GM12892 (cell line): Measurements from ENCODE around the gene UBE4B.
"Not testable (repeated sequence)": the region's sequence is repeated elsewhere in the genome, so short reads cannot be mapped to it uniquely, and the experiment has no call there.

Experiments used
- DNase-seq: peaks from one replicate; pipeline ENCODE4 v3.0.0; 2011; ENCODE audit not compliant: insufficient read length
- FAIRE-seq: peaks from 2 replicates; lab custom pipeline; 2011; peaks lifted over from hg19 to GRCh38; lab: Jason Lieb, UNC
- POLR2A ChIP-seq: IDR thresholded peaks from 2 replicates; pipeline ENCODE4 v1.6.1; 2011; ENCODE audit warnings: low read depth, low read length, control low read depth
- POLR2AphosphoS5 ChIP-seq: IDR thresholded peaks from 2 replicates; pipeline ENCODE4 v1.6.1; 2011; ENCODE audit warnings: low read depth, low read length, control low read depth
- TAF1 ChIP-seq: IDR thresholded peaks from 2 replicates; pipeline ENCODE4 v1.6.1; 2011; ENCODE audit warnings: low read depth, mild to moderate bottlenecking, control low read depth, low read length, borderline replicate concordance

UBE4B gene

DNA sequence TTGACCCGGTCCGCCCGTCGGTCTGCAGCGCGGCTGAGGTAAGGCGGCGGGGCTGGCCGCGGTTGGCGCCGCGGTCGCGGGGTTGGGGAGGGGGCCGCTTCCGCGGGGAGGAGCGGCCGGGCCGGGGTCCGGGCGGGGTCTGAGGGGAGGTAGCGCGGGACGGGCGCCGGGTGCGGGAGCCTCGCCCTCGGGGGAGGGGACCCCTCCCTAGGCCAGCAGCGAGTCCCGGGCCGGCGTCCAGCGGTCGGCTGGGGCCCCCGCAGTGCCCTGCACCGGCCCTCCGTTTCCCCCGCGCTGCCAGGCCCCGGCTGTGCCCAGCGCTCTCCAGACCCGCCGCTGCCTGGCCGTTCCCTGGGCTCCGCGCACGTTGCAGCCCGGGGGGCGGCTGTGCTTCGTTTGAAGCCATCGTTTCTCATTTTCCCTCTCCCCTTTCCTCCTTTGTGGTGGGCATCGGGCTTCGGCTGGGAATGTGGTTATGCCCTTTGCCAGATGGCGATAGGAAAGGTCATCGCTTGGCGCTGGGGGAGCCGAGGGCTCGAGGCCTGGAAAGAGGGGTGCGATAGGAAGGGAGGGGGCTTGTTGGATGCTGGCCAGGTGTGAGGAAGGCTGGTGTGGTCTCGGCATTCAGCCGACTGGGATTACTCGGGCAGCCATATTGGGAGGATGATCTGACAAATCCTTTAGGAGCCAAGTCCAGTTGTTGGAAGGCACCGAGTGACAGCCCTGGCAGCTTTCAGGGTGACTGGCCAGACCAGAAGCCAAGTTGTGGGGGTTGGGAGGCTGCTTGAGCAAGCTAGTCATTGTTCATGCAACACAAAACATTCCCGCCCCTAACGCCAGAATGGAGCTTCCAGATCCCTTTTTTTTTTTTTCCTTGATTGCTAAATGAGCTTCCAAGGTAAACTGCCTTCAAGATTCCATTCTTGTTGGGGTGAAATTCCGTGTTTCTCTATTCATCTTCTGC lies 178.4 kb downstream of the UBE4B start:
- DNase-seq = peak; percentile 32
- TF ChIP-seq TAF1 (no peak), POLR2AphosphoS5 (no peak), POLR2A (no peak)
- no peak for FAIRE-seq

DNA sequence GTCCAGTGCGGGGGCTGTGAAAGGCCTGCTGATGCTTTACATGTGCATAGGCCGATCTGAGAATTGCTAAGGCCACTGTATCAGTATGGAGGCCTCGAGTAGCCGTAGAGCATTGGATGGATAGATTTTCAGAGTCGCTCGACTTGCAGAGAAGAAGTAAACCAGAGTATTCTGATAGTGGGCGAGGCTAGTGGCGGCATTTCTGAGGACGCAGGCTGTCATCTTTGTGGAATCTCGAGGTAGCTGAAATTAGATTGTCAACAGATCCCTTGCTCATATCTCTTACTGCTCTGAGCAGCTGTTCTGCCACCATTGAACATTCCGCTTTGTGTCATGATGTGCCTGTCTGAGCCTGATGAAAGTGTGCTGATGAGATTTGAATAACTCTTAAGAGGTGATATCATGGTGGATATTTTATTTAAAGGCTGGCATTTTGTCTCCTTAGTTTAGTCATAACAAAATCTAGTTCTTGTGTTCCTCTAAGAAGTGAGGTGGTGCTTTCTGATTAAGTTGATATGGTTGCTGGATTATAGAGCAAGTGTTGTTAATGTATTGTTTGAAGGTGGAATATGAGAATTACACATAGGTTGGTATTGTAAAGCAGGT lies 179.2 kb downstream of the UBE4B start:
- FAIRE-seq = no peak
- no peak for TF ChIP-seq TAF1
- no peak for TF ChIP-seq POLR2AphosphoS5
- no peak for TF ChIP-seq POLR2A
- DNase-seq = no peak

DNA sequence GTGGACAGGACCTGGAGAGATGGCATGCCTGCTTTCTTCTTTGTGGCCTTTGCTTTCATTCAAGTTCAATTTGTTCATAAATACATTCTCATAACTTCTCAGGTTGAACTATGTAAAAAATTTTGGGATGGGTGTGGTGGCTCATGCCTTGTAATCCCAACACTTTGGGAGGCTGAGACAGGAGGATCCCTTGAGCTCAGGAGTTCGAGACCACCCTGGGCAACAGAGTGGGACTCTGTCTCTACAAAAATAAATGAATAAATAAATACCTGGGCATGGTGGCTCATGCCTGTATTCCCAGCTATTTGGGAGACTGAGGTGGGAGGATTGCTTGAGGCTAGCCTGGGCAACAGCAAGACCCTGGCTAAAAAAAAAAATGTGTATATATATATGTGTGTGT lies 179.7 kb downstream of the UBE4B start:
- TF ChIP-seq POLR2A (no peak), POLR2AphosphoS5 (no peak), TAF1 (no peak)
- DNase-seq (no peak), FAIRE-seq (no peak)

DNA sequence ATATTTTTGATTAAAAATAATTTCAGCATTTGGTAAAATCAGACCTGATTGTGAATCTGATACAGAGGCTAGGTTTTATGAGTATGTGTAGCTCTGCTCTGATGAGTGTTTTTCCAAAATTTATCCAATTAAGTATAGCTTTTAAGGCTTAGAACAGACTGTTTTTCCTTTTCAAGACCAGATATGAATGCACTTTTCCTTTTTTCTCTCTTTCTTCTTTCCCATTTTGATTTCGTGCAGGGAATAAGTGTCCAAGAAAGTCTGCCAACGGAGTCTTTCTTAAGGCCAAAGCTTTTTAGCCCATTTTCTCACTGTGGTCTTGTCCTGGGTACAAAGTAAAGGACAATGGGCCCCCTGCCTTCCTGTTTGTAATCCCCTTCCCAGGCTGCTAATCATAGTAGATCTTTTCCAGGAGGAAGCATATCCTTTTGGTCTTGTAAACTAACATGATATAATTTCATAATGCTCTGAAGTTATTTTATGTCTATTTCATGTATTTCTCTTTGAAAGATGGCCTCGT lies 180.5 kb downstream of the UBE4B start:
- no peak for FAIRE-seq
- no peak for TF ChIP-seq POLR2AphosphoS5
- no peak for TF ChIP-seq TAF1
- TF ChIP-seq POLR2A = no peak
- no peak for DNase-seq

DNA sequence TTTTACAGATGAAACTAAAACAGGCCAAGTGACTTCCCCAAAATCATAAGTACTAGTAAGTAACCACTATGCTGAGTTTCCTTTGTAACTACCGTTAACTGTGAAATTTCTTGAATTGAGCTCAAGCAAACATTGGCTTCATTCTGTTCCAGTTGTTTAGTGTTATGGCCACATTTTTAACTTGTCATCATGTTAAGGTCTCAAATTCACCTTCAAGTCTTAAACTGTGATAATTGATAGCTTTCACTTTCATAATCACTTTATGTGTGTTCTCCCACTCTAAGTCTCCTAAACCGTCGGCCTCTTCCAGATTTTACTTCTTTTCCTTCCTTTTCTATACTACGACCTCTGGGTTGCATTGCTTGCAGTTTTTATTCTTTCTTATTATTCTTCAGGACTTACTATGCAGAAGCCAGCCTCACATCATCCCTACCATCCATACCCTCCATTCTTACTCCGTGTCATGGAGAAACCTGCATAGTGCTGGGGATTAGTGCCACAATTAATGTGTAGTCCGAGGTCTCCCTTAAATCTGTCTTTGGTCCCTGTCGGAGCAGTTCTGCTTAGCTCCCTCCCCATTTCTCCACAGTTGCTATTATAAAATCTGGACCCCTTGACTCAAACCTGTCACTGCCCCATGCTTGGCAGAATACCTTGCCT lies 183.5 kb downstream of the UBE4B start:
- DNase-seq = no peak
- FAIRE-seq = no peak

DNA sequence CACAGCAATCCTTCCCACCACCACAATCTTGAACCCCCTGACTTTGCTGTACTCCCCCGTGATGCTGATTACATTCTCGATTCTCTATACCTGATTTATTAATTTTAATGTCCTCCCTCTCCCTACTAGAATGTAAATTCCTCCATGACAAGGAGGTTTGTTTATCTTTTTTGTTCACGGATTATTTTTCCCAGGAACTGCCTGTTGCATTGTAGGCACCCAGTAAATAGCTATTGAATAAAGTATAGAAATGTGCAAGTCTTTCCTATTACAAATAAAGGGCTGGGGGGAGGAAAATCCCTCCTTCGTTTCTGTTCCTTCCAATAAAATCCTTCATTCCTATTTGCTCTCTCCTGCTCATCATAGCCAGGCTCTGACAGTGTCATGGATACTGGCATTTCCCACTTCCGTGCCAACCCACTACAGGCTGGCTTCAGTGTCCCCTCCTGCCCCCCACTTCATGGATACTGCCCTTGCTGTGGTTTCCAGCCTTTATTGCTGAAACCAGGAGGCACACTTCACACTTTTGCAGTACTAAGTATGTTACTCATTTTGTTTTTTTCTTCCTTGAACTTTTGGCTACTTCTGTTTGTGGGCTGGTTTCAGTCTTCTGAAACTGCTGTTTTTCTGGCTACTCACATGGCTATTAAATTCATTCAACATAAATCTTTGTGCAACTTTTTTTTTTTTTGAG lies 185.1 kb downstream of the UBE4B start:
- no peak for FAIRE-seq
- DNase-seq = no peak
- TF ChIP-seq POLR2A (no peak), POLR2AphosphoS5 (no peak), TAF1 (no peak)

More for the DNA sequence above, 183.5 kb downstream of the UBE4B start:
- TF ChIP-seq POLR2A (no peak), POLR2AphosphoS5 (no peak), TAF1 (no peak)

DNA sequence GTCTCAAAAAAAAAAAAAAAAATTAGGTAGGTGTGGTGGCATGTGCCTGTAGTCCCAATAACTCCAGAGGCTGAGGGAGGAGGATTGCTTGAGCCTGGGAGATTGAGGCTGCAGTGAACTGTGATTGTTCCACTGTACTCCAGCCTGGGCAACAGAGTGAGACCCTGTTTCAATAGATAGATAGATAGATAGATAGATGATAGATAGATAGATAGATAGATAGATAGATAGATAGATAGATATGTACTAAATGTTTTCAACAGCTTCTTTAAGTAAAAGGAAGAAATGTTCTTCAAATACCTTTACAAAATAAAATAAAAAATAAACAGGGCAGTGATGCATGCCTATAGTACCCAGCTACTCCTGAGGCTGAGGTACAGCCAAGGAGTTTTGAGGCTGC lies 187.4 kb downstream of the UBE4B start:
- FAIRE-seq = no peak
- no peak for DNase-seq
- TF ChIP-seq POLR2AphosphoS5 (no peak), TAF1 (no peak), POLR2A (no peak)

DNA sequence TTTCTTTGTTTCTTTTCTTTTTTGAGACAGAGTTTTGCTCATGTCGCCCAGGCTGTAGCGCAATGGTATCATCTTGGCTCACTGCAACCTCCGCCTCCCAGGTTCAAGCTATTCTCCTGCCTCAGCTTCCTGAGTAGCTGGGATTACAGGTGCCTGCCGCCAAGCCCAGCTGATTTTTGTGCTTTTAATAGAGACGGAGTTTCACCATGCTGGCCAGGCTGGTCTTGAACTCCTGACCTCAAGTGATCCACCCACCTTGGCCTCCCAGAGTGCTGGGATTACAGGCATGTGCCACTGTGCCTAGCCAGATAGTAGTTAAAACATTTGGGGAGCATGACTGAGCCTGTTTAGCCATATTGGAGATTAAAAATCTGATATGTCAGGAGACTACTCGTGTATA lies 187.9 kb downstream of the UBE4B start:
- not testable (repeated sequence) for DNase-seq, FAIRE-seq

DNA sequence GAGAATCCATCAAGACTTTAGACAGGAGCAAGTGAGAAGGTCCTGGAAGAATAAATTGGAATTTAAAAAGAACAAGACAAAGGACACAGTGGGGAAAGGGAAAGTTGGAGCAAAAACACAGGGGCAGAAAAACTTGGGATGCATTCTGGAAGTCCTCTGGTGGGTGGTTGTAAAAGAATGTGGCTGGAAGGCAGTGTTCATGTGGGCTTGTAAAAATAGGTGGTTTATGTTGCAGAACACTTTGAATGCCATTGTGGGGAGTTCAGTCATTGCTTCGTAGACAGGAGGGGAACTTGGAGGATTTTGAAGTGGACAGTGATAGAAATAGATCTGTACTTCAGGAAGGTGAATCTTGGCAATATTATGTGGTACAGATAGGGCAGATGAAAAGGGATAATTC lies 192.8 kb downstream of the UBE4B start:
- DNase-seq (no peak), FAIRE-seq (no peak)
- TF ChIP-seq POLR2AphosphoS5 = no peak
- no peak for TF ChIP-seq TAF1
- no peak for TF ChIP-seq POLR2A

DNA sequence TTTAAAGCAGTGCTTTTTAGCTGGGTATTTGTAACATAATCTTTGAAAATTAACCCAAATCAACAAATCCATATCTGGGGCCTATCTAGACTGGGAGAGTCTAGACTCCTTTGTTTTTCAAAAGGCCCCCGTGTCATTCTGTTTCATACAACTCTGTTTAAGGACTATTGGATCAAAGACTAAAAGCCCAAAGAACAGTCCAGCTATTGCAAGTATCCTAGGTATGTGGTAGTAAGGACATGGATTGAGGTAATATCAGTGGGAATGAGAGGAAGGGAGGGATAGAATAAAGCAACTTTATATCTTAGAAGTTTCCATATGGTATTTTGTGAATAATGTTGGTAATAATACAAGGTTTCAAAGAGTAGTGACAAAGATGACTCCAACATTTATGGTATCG lies 195.8 kb downstream of the UBE4B start:
- FAIRE-seq (no peak), DNase-seq (no peak)
- TF ChIP-seq POLR2A = no peak
- no peak for TF ChIP-seq POLR2AphosphoS5
- TF ChIP-seq TAF1 = no peak

DNA sequence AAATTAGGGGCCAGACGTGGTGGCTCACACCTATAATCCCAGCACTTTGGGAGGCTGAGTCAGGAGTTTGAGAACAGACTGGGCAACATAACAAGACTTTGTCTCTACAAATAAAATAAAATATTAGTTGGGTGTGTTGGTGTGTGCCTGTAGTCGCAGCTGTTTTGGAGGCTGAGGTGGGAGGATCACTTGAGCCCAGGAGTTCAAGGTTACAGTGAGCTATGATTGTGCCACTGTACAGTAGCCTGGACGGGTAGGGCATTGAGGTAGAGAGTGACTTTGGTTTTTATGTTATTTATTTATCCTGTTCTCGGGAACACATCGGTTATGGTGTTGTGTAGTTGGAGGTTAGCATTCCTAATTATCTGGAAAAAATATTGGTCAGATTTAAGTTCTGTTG lies 197.1 kb downstream of the UBE4B start:
- TF ChIP-seq POLR2AphosphoS5 = no peak
- no peak for TF ChIP-seq POLR2A
- DNase-seq (no peak), FAIRE-seq (no peak)
